Panc1 (cell line): ENCODE data around the gene PUS3. TPM values are rescaled to one million over a fixed set of nuclear protein-coding genes. Genes with fewer than 3 reads are reported as not detected.

Experiments used
- ATAC-seq: fragments of 200-7000 bp; cut with Tn5 transposase; 2 replicates; pipeline ENCODE4 v1.9.1; 2020; ENCODE audit warnings: mild to moderate bottlenecking, moderate library complexity
- BruUV-seq: library from RNA; stranded (reverse); fragments of 400-500 nt; replicated peaks from 2 replicates; lab custom pipeline; 2021; lab: Mats Ljungman, UMichigan
- CTCF ChIA-PET: fragments of 300-600 bp; sonication (Branson Sonifier 250); formaldehyde crosslinking; loops from one replicate; lab custom pipeline; 2022; ENCODE audit warnings: antibody characterized with exemption; lab: Charles Lee
- POLR2A ChIA-PET: fragments of 300-600 bp; sonication (Branson Sonifier 250); formaldehyde crosslinking; loops from one replicate; lab custom pipeline; 2022; ENCODE audit warnings: antibody characterized with exemption; lab: Charles Lee
- DNase-seq: peaks from one replicate; pipeline ENCODE4 v3.0.0-alpha.2; 2010; ENCODE audit warnings: low read depth, low spot score
- H3K27ac ChIP-seq: 2 replicates; pipeline ENCODE4 v1.5.1; 2011; ENCODE audit warnings: mild to moderate bottlenecking, low read length, inconsistent platforms
- H3K27me3 ChIP-seq: fragments of 200-500 bp; sonication (Bioruptor generic); 2 replicates; pipeline ENCODE4 v1.6.0; 2014; ENCODE audit warnings: low read length, inconsistent platforms; ENCODE audit not compliant: control insufficient read depth, insufficient read depth
- H3K36me3 ChIP-seq: fragments of 200-500 bp; sonication (Bioruptor generic); 2 replicates; pipeline ENCODE4 v1.5.1; 2014; ENCODE audit warnings: inconsistent platforms, mild to moderate bottlenecking, low read length, moderate library complexity; ENCODE audit not compliant: control insufficient read depth, insufficient read depth
- H3K4me1 ChIP-seq: 2 replicates; pipeline ENCODE4 v1.5.1; 2011; ENCODE audit warnings: inconsistent platforms, mild to moderate bottlenecking, low read length, moderate library complexity; ENCODE audit not compliant: control insufficient read depth, insufficient read depth
- H3K4me3 ChIP-seq, 2 experiments: 2 replicates each; pipeline ENCODE4 v1.5.1; 2011 to 2012; ENCODE audit warnings: low read depth in 2 of 2, low read length in 2 of 2, mild to moderate bottlenecking in 2 of 2, inconsistent platforms in 1 of 2, moderate library complexity in 1 of 2
- H3K9me3 ChIP-seq: fragments of 200-500 bp; sonication (Bioruptor generic); 2 replicates; pipeline ENCODE4 v1.5.1; 2014; ENCODE audit warnings: low read depth, mild to moderate bottlenecking, inconsistent platforms, low read length, moderate library complexity; ENCODE audit not compliant: control insufficient read depth, insufficient read depth
- CTCF ChIP-seq: fragments of 450-650 bp; IDR thresholded peaks from 2 replicates; pipeline ENCODE4 v1.5.1; 2017; ENCODE audit warnings: mild to moderate bottlenecking
- POLR2AphosphoS5 ChIP-seq: IDR thresholded peaks from 2 replicates; pipeline ENCODE4 v1.6.1; 2012; ENCODE audit warnings: mild to moderate bottlenecking, low read depth, low read length, moderate library complexity
- REST ChIP-seq, 2 experiments: IDR thresholded peaks; 2 replicates each; pipeline ENCODE4 v1.6.1; 2011 to 2012; ENCODE audit warnings: low read depth in 2 of 2, control low read depth in 1 of 2, low read length in 1 of 2, mild to moderate bottlenecking in 1 of 2, moderate library complexity in 1 of 2; ENCODE audit not compliant: insufficient read depth in 1 of 2
- SIN3A ChIP-seq: IDR thresholded peaks from 2 replicates; pipeline ENCODE4 v1.6.1; 2012; ENCODE audit warnings: low read depth, mild to moderate bottlenecking, low read length, moderate library complexity, borderline replicate concordance; ENCODE audit not compliant: insufficient read depth
- TCF7L2 ChIP-seq: IDR thresholded peaks from 2 replicates; pipeline ENCODE4 v1.6.1; 2011; ENCODE audit warnings: mild to moderate bottlenecking, low read depth, low read length, inconsistent platforms
- in situ Hi-C: cut with HindIII; loops from 2 replicates; pipeline ENCODE4 v1.10.0; 2016; ENCODE audit warnings: low sequenced_read_pairs, low pct_unique_long_range_greater_than_20kb
- intact Hi-C: fragments of 100-400 bp; cut with micrococcal nuclease; formaldehyde crosslinking; loops from one replicate; pipeline ENCODE4 v1.10.0; 2022; ENCODE audit not compliant: unreplicated experiment
- total RNA-seq: library from RNA; stranded (reverse); gene quantifications from one replicate; pipeline ENCODE4 v1.2.1, GENCODE V29; 2021; ENCODE audit not compliant: unreplicated experiment

PUS3 gene
- total RNA-seq, 1 experiment from 2014 or later = 15.1 TPM

DNA sequence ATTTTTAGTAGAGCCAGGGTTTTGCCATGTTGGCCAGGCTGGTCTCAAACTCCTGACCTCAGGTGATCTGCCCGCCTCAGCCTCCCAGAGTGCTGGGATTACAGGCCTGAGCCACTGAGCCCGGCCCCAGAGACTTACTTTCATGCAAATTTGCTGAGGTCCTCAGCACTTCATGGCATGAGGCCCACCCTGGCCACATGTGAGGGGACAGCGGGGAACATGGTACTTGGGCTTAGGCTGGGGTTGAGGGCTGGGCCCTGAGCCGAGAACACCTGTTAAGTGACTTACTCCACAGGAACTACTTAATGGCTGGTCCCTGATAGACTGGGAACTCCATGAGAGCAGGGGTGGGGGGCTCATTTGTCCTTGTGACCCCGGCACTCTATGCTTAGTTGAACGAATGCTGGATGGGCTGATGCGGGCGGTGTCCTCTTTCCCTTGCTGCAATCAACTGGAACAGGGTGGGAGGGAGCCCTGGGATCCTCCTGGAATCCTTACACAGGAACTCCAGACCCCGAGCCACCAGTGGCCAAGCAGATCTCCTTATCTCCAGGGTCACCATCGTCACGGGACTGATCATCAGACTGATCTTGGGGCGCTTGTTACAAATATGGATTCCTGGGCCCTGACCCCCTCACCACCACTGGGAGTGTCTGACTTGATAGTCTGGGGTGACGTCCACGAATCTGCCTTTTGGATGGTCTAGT lies 43.9 kb upstream of the PUS3 start:
- TF ChIP-seq POLR2AphosphoS5 (no peak), TCF7L2 (no peak), CTCF (no peak), REST (IDR thresholded peaks at IDR 0.05; ENCODE audit: insufficient read depth in 1 of 2, low read depth in 2 of 2, low read length in 1 of 2) (no peak), SIN3A (no peak)
- no TSS peak for BruUV-seq
- ATAC-seq = no peak
- intact Hi-C loops = no loop called here
- no peaks in the 10 kb centered on the region for H3K36me3 ChIP-seq
- H3K4me3 ChIP-seq = no peak overlapping the region
- ChIA-PET POLR2A (interaction anchor here (0.7 kb wide), 1 partner anchor 12 kb away, joined by 3 read pairs; no protein-coding TSS in a partner anchor), CTCF (no interaction called here)
- H3K27me3 ChIP-seq = no peaks in the 10 kb centered on the region
- H3K27ac ChIP-seq = no peak overlapping the region
- no peaks in the 10 kb centered on the region for H3K9me3 ChIP-seq
- no peak for DNase-seq
- in situ Hi-C loops = loop anchor here (25.0 kb wide), 1 partner anchor 265 kb away; the partner anchor contains the start of genes FAM118B and RPUSD4
- no peaks in the 10 kb centered on the region for H3K4me1 ChIP-seq

DNA sequence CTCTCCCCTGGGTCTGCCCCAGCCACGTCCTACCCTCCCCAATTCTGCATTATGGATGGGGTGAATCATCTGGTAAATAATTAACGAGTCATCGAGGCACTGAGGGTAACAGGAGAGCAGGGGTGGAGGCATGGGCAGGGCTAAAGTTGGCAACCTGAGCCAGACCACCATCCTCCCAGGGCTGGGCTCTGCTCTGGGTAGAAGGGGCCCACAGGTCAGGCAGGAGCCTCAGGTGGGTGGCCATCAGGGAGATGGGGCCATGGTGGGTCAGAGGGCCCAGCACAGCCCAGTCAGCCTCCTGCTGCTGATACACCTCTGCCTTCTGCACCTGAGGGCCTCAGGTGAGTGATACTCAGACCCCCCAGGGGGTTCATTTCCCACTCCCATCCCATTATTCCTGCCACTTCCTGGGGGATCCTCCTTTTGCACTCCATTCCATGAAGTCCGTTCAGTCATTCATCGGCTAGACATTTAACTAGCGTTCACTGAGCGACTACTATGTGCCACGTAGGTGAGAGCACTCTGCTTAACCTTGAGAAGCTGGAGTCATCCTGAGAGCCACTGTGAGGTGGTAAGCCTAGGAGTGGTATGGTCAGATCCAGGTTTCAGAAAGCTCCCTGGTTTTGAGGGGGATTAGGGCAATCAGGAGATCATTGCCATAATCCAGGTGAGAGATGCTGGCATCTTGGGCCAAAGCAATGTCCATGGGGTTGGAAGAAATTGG lies 43.0 kb upstream of the PUS3 start, which contains the start of gene VSIG10L2:
VSIG10L2 (plus strand) TSS at position 248 of the 724 bp plus-strand sequence; CDS start at position 260, 12 bp downstream.
- BruUV-seq = no TSS peak
- no peaks in the 10 kb centered on the region for H3K4me1 ChIP-seq
- ATAC-seq (no peak), DNase-seq (no peak)
- H3K4me3 ChIP-seq = no peak within 1 kb of the TSS
- intact Hi-C loops = no loop called here
- ChIA-PET CTCF (no interaction called here), POLR2A (interaction anchor here (0.7 kb wide), 1 partner anchor 56 kb away, joined by 7 read pairs; no protein-coding TSS in a partner anchor)
- H3K27ac ChIP-seq = no peak within 1 kb of the TSS
- in situ Hi-C loops = loop anchor here (25.0 kb wide), 1 partner anchor 266 kb away; the partner anchor contains the start of genes FAM118B and RPUSD4
- no peak for TF ChIP-seq POLR2AphosphoS5
- no peaks in the 10 kb centered on the region for H3K27me3 ChIP-seq
- H3K36me3 ChIP-seq = no peaks in the 10 kb centered on the region
- H3K9me3 ChIP-seq = no peaks in the 10 kb centered on the region
